GM19467 (cell line): Measurements from ENCODE around the gene SH3PXD2A.

ENCODE experiments used
- ATAC-seq: cut with Tn5 transposase; IDR thresholded peaks from one replicate; pipeline ENCODE4 v1.9.1; 2021; ENCODE audit warnings: mild to moderate bottlenecking, moderate library complexity; ENCODE audit not compliant: unreplicated experiment

The SH3PXD2A gene

GRCh38 chr10:103552856-103553742 lies 302.3 kb downstream of the SH3PXD2A start:
- no peak for ATAC-seq

GRCh38 chr10:103551619-103552602 lies 303.5 kb downstream of the SH3PXD2A start:
- no peak for ATAC-seq

GRCh38 chr10:103550229-103550628 lies 305.1 kb downstream of the SH3PXD2A start:
- no peak for ATAC-seq

- ATAC-seq = no peak
Measured at GRCh38 chr10:103549349-103549685, 306.1 kb downstream of the SH3PXD2A start.

- no peak for ATAC-seq
Measured at GRCh38 chr10:103548581-103549348, 306.6 kb downstream of the SH3PXD2A start.

- no peak for ATAC-seq
Measured at GRCh38 chr10:103548006-103548405, 307.4 kb downstream of the SH3PXD2A start.

- ATAC-seq = no peak
Measured at GRCh38 chr10:103547391-103547946, 307.9 kb downstream of the SH3PXD2A start.

GRCh38 chr10:103546401-103546800 lies 309.0 kb downstream of the SH3PXD2A start:
- ATAC-seq = no peak

GRCh38 chr10:103545771-103546281 lies 309.6 kb downstream of the SH3PXD2A start:
- no peak for ATAC-seq

- no peak for ATAC-seq
Measured at GRCh38 chr10:103545366-103545765, 310.0 kb downstream of the SH3PXD2A start.

GRCh38 chr10:103544657-103545310 lies 310.6 kb downstream of the SH3PXD2A start:
- no peak for ATAC-seq
